ENCODE data around the gene PPFIA1. TPM values are rescaled to one million over a fixed set of nuclear protein-coding genes. Genes with fewer than 3 reads are reported as not detected.

Gene PPFIA1
- total RNA-seq, 4 donors from 2014 or later, result 34.9 to 141 (median 69.7) TPM

- no peak overlapping the region for H3K4me3 ChIP-seq
- H3K27ac ChIP-seq, result no peak overlapping the region
- H3K9me3 ChIP-seq, result no peaks in the 10 kb centered on the region
- DNase-seq (ENCODE audit: low spot score in 2 of 2), result no peak
- no peaks in the 10 kb centered on the region for H3K27me3 ChIP-seq
- no peak for TF ChIP-seq POLR2AphosphoS5 (IDR thresholded peaks at IDR 0.05)
- no peak for TF ChIP-seq EP300 (IDR thresholded peaks at IDR 0.05)
- H3K4me1 ChIP-seq, result no peaks in the 10 kb centered on the region
- 92% methylated on average over 9 of the region's 11 CpGs for WGBS
- H3K36me3 ChIP-seq, result peaks cover 91% of the 10 kb centered on the region
Observed at GRCh38 chr11:70429724-70430521, 159.4 kb downstream of the PPFIA1 start.

GRCh38 chr11:70430671-70431574, 160.4 kb downstream of the PPFIA1 start:
- H3K27ac ChIP-seq, result no peak overlapping the region

GRCh38 chr11:70431611-70432010, 161.1 kb downstream of the PPFIA1 start:
- WGBS, result 94% methylated on average over 12 of the region's 12 CpGs
- TF ChIP-seq POLR2A (IDR thresholded peaks at IDR 0.05) (no peak), POLR2AphosphoS5 (IDR thresholded peaks at IDR 0.05) (no peak), CTCF (IDR thresholded peaks at IDR 0.05) (no peak), EP300 (IDR thresholded peaks at IDR 0.05) (no peak)
- H3K9me3 ChIP-seq, result no peaks in the 10 kb centered on the region
- H3K27ac ChIP-seq, result no peak overlapping the region
- no peak overlapping the region for H3K4me3 ChIP-seq
- no peaks in the 10 kb centered on the region for H3K27me3 ChIP-seq
- H3K36me3 ChIP-seq, result peaks cover 91% of the 10 kb centered on the region
- no peak for DNase-seq (ENCODE audit: low spot score in 2 of 2)
- no peaks in the 10 kb centered on the region for H3K4me1 ChIP-seq

More at GRCh38 chr11:70430671-70431574, 160.4 kb downstream of the PPFIA1 start:
- no peaks in the 10 kb centered on the region for H3K9me3 ChIP-seq
- H3K36me3 ChIP-seq, result peaks cover 91% of the 10 kb centered on the region
- H3K4me3 ChIP-seq, result no peak overlapping the region
- TF ChIP-seq CTCF (IDR thresholded peaks at IDR 0.05) (no peak), POLR2AphosphoS5 (IDR thresholded peaks at IDR 0.05) (no peak), POLR2A (IDR thresholded peaks at IDR 0.05) (no peak), EP300 (IDR thresholded peaks at IDR 0.05) (no peak)
- no peak for DNase-seq (ENCODE audit: low spot score in 2 of 2)
- 94% methylated on average over 14 of the region's 25 CpGs for WGBS
- no peaks in the 10 kb centered on the region for H3K4me1 ChIP-seq
- H3K27me3 ChIP-seq, result no peaks in the 10 kb centered on the region

- Histone ChIP-seq H3K27me3 (no peaks in the 10 kb centered on the region), H3K4me1 (no peaks in the 10 kb centered on the region), H3K9me3 (no peaks in the 10 kb centered on the region), H3K36me3 (peaks cover 91% of the 10 kb centered on the region), H3K27ac (no peak overlapping the region), H3K4me3 (no peak overlapping the region)
- TF ChIP-seq POLR2AphosphoS5 (IDR thresholded peaks at IDR 0.05), result no peak
- no peak for TF ChIP-seq EP300 (IDR thresholded peaks at IDR 0.05)
- TF ChIP-seq CTCF (IDR thresholded peaks at IDR 0.05), result no peak
- TF ChIP-seq POLR2A (IDR thresholded peaks at IDR 0.05), result no peak
- DNase-seq (ENCODE audit: low spot score in 2 of 2), result no peak
- 51% methylated on average over 16 of the region's 16 CpGs for WGBS
Observed at GRCh38 chr11:70432065-70432464, 161.6 kb downstream of the PPFIA1 start.

GRCh38 chr11:70432580-70432979, 162.1 kb downstream of the PPFIA1 start:
- Histone ChIP-seq H3K4me1 (no peaks in the 10 kb centered on the region), H3K27me3 (no peaks in the 10 kb centered on the region), H3K36me3 (peaks cover 90% of the 10 kb centered on the region), H3K27ac (no peak overlapping the region), H3K4me3 (no peak overlapping the region), H3K9me3 (no peaks in the 10 kb centered on the region)
- DNase-seq (ENCODE audit: low spot score in 2 of 2), result no peak
- TF ChIP-seq POLR2A (IDR thresholded peaks at IDR 0.05) (no peak), EP300 (IDR thresholded peaks at IDR 0.05) (no peak), CTCF (IDR thresholded peaks at IDR 0.05) (no peak), POLR2AphosphoS5 (IDR thresholded peaks at IDR 0.05) (no peak)
- 72% methylated on average over 15 of the region's 15 CpGs for WGBS
